Measurements from ENCODE around the gene ALMS1.

Gene ALMS1

DNA sequence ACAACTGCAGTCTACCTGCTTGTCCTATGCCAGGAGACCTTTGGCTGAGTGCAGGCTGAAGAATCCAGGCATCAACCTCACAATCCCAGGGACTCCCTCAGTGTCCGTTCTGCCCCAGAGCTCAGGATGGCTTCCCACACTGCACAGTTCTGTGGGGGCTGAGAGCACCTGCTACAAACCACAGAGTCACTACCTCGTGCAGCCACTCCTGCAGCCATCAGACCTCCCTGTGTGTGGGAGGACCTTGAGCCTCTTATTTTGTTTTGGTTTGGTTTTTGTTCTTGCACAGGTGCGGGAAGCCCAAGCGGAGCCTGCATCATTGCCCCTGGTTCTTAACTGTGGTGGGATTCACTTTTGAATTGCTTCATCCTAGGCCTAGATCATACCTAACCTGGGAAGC is 225.6 kb downstream of the ALMS1 start:
- H3K4ac ChIP-seq (ENCODE audit: low read depth in 1 of 2, low read length in 2 of 2), result no peak overlapping the region
- no peak overlapping the region for H3K4me2 ChIP-seq (ENCODE audit: low read length, poor library complexity, severe bottlenecking)
- no peaks in the 10 kb centered on the region for H3K79me1 ChIP-seq (replicated peaks; ENCODE audit: low read length, poor library complexity, severe bottlenecking)
- H3K9me3 ChIP-seq (ENCODE audit: control insufficient read depth, low read length), result no peaks in the 10 kb centered on the region
- WGBS, result 74% methylated on average over 4 of the region's 4 CpGs
- no peak overlapping the region for H4K8ac ChIP-seq (ENCODE audit: low read length)
- H3K14ac ChIP-seq (ENCODE audit: low read length in 2 of 2), result no peak overlapping the region
- no peak overlapping the region for H2AFZ ChIP-seq (ENCODE audit: low read depth, low read length)
- no peak overlapping the region for H2AK5ac ChIP-seq (ENCODE audit: low read length, severe bottlenecking)
- no peak overlapping the region for H2BK15ac ChIP-seq (ENCODE audit: low read depth, poor library complexity, severe bottlenecking)
- H4K91ac ChIP-seq (ENCODE audit: low read length), result peak overlapping the region; percentile 11
- H2BK120ac ChIP-seq (ENCODE audit: low read depth, low read length), result no peak overlapping the region
- no peak for DNase-seq
- no peak overlapping the region for H3K23ac ChIP-seq (ENCODE audit: low read length in 2 of 2)
- no peak overlapping the region for H2BK5ac ChIP-seq (ENCODE audit: low read depth, low read length, poor library complexity, severe bottlenecking)
- peaks cover 0 to 6% of the 10 kb centered on the region in 2 experiments for H3K36me3 ChIP-seq (ENCODE audit: control insufficient read depth in 1 of 2, insufficient read depth in 2 of 2, low read depth in 1 of 2, low read length in 2 of 2)
- no peak overlapping the region for H3K18ac ChIP-seq (ENCODE audit: low read depth in 1 of 2, low read length in 2 of 2)
- H2BK12ac ChIP-seq (ENCODE audit: low read length in 2 of 2), result no peak overlapping the region
- H3K4me3 ChIP-seq (ENCODE audit: insufficient read depth in 1 of 2, low read depth in 1 of 2, low read length in 2 of 2), result no peak overlapping the region
- H3K9ac ChIP-seq (ENCODE audit: low read length), result no peak overlapping the region
- no peaks in the 10 kb centered on the region for H3K27me3 ChIP-seq (ENCODE audit: control insufficient read depth in 1 of 2, insufficient read depth in 1 of 2, low read length in 2 of 2)
- no peak overlapping the region for H3K27ac ChIP-seq (ENCODE audit: low read length, poor library complexity, severe bottlenecking)
- no peaks in the 10 kb centered on the region for H3K4me1 ChIP-seq (ENCODE audit: control insufficient read depth, insufficient read depth, low read depth, low read length)

DNA sequence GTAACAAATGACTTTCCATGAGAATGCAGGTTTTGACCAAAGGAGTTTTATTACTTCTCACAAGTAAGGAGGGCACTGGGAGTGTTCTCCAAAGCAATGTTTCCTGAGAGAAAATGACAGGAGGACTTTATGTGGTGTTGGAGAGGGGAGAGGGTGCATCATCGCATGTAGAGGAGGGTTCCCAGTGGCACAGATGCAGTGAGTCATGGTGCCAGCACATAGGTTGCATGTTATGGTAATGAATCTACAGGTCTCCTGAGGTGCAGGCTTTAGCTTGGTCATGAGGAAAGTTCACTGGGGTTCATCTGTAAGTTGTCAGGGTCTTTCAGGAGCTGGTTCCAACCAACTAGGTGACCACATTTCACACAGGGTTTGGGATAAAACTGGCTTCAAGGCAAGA is 226.2 kb downstream of the ALMS1 start:
- Histone ChIP-seq H2BK15ac (ENCODE audit: low read depth, poor library complexity, severe bottlenecking) (no peak overlapping the region), H2BK12ac (ENCODE audit: low read length in 2 of 2) (no peak overlapping the region), H2BK120ac (ENCODE audit: low read depth, low read length) (no peak overlapping the region), H4K8ac (ENCODE audit: low read length) (no peak overlapping the region), H3K18ac (ENCODE audit: low read depth in 1 of 2, low read length in 2 of 2) (no peak overlapping the region), H3K4me3 (ENCODE audit: insufficient read depth in 1 of 2, low read depth in 1 of 2, low read length in 2 of 2) (no peak overlapping the region), H3K4me2 (ENCODE audit: low read length, poor library complexity, severe bottlenecking) (no peak overlapping the region), H3K27me3 (ENCODE audit: control insufficient read depth in 1 of 2, insufficient read depth in 1 of 2, low read length in 2 of 2) (no peaks in the 10 kb centered on the region), H3K4ac (ENCODE audit: low read depth in 1 of 2, low read length in 2 of 2) (no peak overlapping the region), H2BK5ac (ENCODE audit: low read depth, low read length, poor library complexity, severe bottlenecking) (no peak overlapping the region), H2AFZ (ENCODE audit: low read depth, low read length) (no peak overlapping the region), H3K23ac (ENCODE audit: low read length in 2 of 2) (no peak overlapping the region), H3K36me3 (ENCODE audit: control insufficient read depth in 1 of 2, insufficient read depth in 2 of 2, low read depth in 1 of 2, low read length in 2 of 2) (peaks cover 0 to 6% of the 10 kb centered on the region in 2 experiments), H3K27ac (ENCODE audit: low read length, poor library complexity, severe bottlenecking) (no peak overlapping the region), H2AK5ac (ENCODE audit: low read length, severe bottlenecking) (no peak overlapping the region), H3K9me3 (ENCODE audit: control insufficient read depth, low read length) (no peaks in the 10 kb centered on the region), H3K9ac (ENCODE audit: low read length) (no peak overlapping the region), H3K4me1 (ENCODE audit: control insufficient read depth, insufficient read depth, low read depth, low read length) (no peaks in the 10 kb centered on the region), H3K79me1 (replicated peaks; ENCODE audit: low read length, poor library complexity, severe bottlenecking) (no peaks in the 10 kb centered on the region), H4K91ac (ENCODE audit: low read length) (no peak overlapping the region), H3K14ac (ENCODE audit: low read length in 2 of 2) (no peak overlapping the region)
- peak; percentile 3 for DNase-seq
- 94% methylated on average over 1 of the region's 1 CpG for WGBS

DNA sequence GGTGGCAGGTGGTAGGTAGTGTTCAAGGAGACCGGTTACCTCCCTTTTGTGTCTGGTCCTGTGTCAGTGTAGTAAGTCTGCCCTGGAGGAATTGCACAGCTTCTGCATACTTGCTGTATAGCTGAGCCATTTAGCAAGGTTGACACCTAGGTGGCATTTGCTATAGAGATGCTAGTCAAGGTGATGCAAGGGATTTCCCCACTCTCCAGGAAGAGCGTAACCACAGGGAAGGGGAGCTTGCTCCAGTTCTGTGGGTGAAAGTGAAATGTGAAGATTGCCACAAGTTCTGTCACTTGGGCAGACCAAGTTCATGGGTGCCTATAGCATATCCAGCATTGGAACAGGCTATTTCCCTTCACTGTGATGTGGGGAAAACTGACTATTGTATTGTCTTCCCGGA is 228.5 kb downstream of the ALMS1 start:
- Histone ChIP-seq H3K9ac (ENCODE audit: low read length) (no peak overlapping the region), H4K91ac (ENCODE audit: low read length) (no peak overlapping the region), H3K27ac (ENCODE audit: low read length, poor library complexity, severe bottlenecking) (no peak overlapping the region), H3K79me1 (replicated peaks; ENCODE audit: low read length, poor library complexity, severe bottlenecking) (no peaks in the 10 kb centered on the region), H3K14ac (ENCODE audit: low read length in 2 of 2) (no peak overlapping the region), H2AK5ac (ENCODE audit: low read length, severe bottlenecking) (no peak overlapping the region), H2BK5ac (ENCODE audit: low read depth, low read length, poor library complexity, severe bottlenecking) (no peak overlapping the region), H3K4me2 (ENCODE audit: low read length, poor library complexity, severe bottlenecking) (no peak overlapping the region), H3K18ac (ENCODE audit: low read depth in 1 of 2, low read length in 2 of 2) (no peak overlapping the region), H2BK12ac (ENCODE audit: low read length in 2 of 2) (no peak overlapping the region), H2BK120ac (ENCODE audit: low read depth, low read length) (no peak overlapping the region), H2BK15ac (ENCODE audit: low read depth, poor library complexity, severe bottlenecking) (no peak overlapping the region), H3K4ac (ENCODE audit: low read depth in 1 of 2, low read length in 2 of 2) (no peak overlapping the region), H3K9me3 (ENCODE audit: control insufficient read depth, low read length) (no peaks in the 10 kb centered on the region), H3K4me1 (ENCODE audit: control insufficient read depth, insufficient read depth, low read depth, low read length) (no peaks in the 10 kb centered on the region), H3K23ac (ENCODE audit: low read length in 2 of 2) (no peak overlapping the region), H3K4me3 (ENCODE audit: insufficient read depth in 1 of 2, low read depth in 1 of 2, low read length in 2 of 2) (no peak overlapping the region), H3K36me3 (ENCODE audit: control insufficient read depth in 1 of 2, insufficient read depth in 2 of 2, low read depth in 1 of 2, low read length in 2 of 2) (peaks cover 0 to 3% of the 10 kb centered on the region in 2 experiments), H2AFZ (ENCODE audit: low read depth, low read length) (no peak overlapping the region), H4K8ac (ENCODE audit: low read length) (no peak overlapping the region), H3K27me3 (ENCODE audit: control insufficient read depth in 1 of 2, insufficient read depth in 1 of 2, low read length in 2 of 2) (no peaks in the 10 kb centered on the region)
- WGBS, result 100% methylated on average over 3 of the region's 3 CpGs
- DNase-seq, result no peak

DNA sequence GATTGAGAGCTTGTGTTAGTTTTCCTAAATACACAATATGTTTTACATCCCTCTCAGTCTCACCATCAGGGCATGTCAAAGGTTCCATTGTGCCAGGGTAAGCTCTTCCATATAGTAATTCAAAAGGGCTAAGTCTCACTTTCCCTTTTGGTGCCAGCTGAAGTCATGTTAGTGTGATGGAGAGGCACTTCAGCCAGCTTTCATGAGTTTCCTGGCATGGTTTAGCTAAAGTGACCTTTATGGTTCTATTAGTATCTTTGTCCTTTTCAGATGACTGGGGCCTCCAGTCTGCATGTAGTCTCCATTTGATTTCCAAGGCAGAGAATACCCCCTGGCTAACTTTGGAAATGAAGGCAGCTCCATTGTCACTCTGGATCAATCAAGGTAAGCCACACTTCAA is 229.4 kb downstream of the ALMS1 start:
- Histone ChIP-seq H3K4me3 (ENCODE audit: insufficient read depth in 1 of 2, low read depth in 1 of 2, low read length in 2 of 2) (no peak overlapping the region), H3K4me2 (ENCODE audit: low read length, poor library complexity, severe bottlenecking) (no peak overlapping the region), H2AFZ (ENCODE audit: low read depth, low read length) (no peak overlapping the region), H3K4ac (ENCODE audit: low read depth in 1 of 2, low read length in 2 of 2) (no peak overlapping the region), H2BK120ac (ENCODE audit: low read depth, low read length) (no peak overlapping the region), H2BK12ac (ENCODE audit: low read length in 2 of 2) (no peak overlapping the region), H3K27ac (ENCODE audit: low read length, poor library complexity, severe bottlenecking) (no peak overlapping the region), H3K23ac (ENCODE audit: low read length in 2 of 2) (no peak overlapping the region), H3K4me1 (ENCODE audit: control insufficient read depth, insufficient read depth, low read depth, low read length) (no peaks in the 10 kb centered on the region), H4K91ac (ENCODE audit: low read length) (no peak overlapping the region), H4K8ac (ENCODE audit: low read length) (no peak overlapping the region), H3K27me3 (ENCODE audit: control insufficient read depth in 1 of 2, insufficient read depth in 1 of 2, low read length in 2 of 2) (no peaks in the 10 kb centered on the region), H3K18ac (ENCODE audit: low read depth in 1 of 2, low read length in 2 of 2) (no peak overlapping the region), H3K9me3 (ENCODE audit: control insufficient read depth, low read length) (no peaks in the 10 kb centered on the region), H2BK15ac (ENCODE audit: low read depth, poor library complexity, severe bottlenecking) (no peak overlapping the region), H2BK5ac (ENCODE audit: low read depth, low read length, poor library complexity, severe bottlenecking) (no peak overlapping the region), H3K36me3 (ENCODE audit: control insufficient read depth in 1 of 2, insufficient read depth in 2 of 2, low read depth in 1 of 2, low read length in 2 of 2) (peaks cover 0 to 2% of the 10 kb centered on the region in 2 experiments), H3K79me1 (replicated peaks; ENCODE audit: low read length, poor library complexity, severe bottlenecking) (no peaks in the 10 kb centered on the region), H2AK5ac (ENCODE audit: low read length, severe bottlenecking) (no peak overlapping the region), H3K14ac (ENCODE audit: low read length in 2 of 2) (no peak overlapping the region), H3K9ac (ENCODE audit: low read length) (no peak overlapping the region)
- no peak for DNase-seq
